VCaP (cell line): ENCODE results near the gene TTC19.

Source experiments
- H3K27ac ChIP-seq: fragments of 450-650 bp; 2 replicates; pipeline ENCODE4 v1.5.1; 2017
- TF ChIP-seq, protein P1 (sequence below): fragments of 450-650 bp; conservative IDR thresholded peaks from 2 replicates; pipeline ENCODE4 v1.5.1; 2017; ENCODE audit warnings: mild to moderate bottlenecking, moderate library complexity

Gene TTC19

GRCh38 chr17:15999141-15999973 is at the start of gene TTC19, which contains the start of gene ZSWIM7:
TTC19 (plus strand) TSS chr17:15999824; CDS start chr17:15999849, 25 bp downstream.
ZSWIM7 (minus strand) TSS chr17:15999704; CDS start chr17:15999594, 110 bp downstream.
- peak within 1 kb of the TSS; percentile 92 for H3K27ac ChIP-seq
- TF ChIP-seq, protein P1, sequence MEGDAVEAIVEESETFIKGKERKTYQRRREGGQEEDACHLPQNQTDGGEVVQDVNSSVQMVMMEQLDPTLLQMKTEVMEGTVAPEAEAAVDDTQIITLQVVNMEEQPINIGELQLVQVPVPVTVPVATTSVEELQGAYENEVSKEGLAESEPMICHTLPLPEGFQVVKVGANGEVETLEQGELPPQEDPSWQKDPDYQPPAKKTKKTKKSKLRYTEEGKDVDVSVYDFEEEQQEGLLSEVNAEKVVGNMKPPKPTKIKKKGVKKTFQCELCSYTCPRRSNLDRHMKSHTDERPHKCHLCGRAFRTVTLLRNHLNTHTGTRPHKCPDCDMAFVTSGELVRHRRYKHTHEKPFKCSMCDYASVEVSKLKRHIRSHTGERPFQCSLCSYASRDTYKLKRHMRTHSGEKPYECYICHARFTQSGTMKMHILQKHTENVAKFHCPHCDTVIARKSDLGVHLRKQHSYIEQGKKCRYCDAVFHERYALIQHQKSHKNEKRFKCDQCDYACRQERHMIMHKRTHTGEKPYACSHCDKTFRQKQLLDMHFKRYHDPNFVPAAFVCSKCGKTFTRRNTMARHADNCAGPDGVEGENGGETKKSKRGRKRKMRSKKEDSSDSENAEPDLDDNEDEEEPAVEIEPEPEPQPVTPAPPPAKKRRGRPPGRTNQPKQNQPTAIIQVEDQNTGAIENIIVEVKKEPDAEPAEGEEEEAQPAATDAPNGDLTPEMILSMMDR, result 0 out of 2 replicates have a peak, but pooled peaks have one; percentile 3

- TF ChIP-seq, protein P1, result no peak
These were observed 48.1 kb upstream of the TTC19 start for GRCh38 chr17:15951368-15952047.

DNA sequence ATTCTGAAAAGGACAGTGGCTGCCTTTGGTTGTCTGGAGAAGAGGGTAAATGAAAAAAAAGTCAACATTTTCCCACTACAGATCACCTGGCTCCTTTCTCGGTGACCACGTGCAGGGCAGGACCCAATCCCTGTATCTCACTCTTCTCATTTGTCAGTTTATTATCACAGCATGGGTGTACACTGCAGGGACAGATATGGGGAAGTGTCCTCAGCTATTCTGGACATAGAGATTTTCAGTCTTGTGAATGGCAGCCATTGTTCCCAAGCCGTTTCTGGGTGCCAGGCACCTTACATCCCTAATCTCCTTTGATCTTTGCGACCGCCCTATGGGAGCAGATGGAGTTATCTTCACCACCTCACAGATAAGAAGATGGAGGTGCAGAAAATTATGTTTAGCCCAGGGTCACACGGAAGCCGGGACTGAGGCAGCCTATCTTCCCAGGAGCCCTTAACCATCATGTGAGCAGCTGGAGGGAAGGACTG is 47.5 kb upstream of the TTC19 start:
- no peak overlapping the region for H3K27ac ChIP-seq
- TF ChIP-seq, protein P1, result no peak

More at GRCh38 chr17:15951368-15952047, 48.1 kb upstream of the TTC19 start:
- H3K27ac ChIP-seq, result no peak overlapping the region

- TF ChIP-seq, protein P1, result no peak
- H3K27ac ChIP-seq, result no peak overlapping the region
These were observed 46.5 kb upstream of the TTC19 start for GRCh38 chr17:15952916-15953790.

GRCh38 chr17:15954222-15954621 is 45.4 kb upstream of the TTC19 start:
- H3K27ac ChIP-seq, result no peak overlapping the region
- TF ChIP-seq, protein P1, result no peak

DNA sequence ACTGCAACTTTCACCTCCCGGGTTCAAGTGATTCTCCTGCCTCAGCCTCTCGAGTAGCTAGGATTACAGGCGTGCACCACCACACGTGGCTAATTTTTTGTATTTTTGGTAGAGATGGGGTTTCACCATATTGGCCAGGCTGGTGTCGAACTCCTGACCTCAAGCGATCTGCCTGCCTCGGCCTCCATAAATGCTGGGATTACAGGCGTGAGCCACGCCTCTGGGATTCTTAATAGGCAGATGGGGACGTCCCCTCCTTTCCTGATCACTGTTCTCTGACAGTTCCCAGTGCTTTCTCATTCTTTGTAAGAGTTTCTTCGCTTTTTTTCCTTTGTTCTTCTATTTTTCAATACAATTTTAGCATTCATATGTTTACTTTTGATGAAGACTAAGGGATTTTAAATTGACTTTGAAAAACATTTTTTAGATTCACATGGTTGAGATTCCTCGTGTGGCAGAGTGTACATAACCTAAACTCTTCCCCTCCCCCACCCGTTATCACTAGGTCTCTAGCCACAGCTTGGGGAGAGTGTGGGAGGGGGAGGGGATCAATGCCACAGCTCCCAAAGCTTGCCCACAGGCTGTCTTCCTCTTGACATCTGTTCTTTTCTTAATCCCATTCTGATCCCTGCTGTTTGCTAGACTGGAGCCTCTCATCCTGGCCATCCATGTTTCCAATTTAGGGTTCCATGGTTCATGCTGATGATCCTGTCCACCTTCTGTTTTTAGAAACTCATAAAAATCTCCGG is 43.7 kb upstream of the TTC19 start:
- TF ChIP-seq, protein P1, result no peak
- H3K27ac ChIP-seq, result no peak overlapping the region
